Activated naive CD8-positive, alpha-beta T cell treated with anti-CD3 and anti-CD28 coated beads, Interleukin-2, amount 50 U/mL, for 24 hours (primary cell): ENCODE results near the gene RHCE.
"Not testable (repeated sequence)": the region's sequence is repeated elsewhere in the genome, so short reads cannot be mapped to it uniquely, and the experiment has no call there.

Experiments used
- ATAC-seq: fragments of 150-1000 bp; cut with Tn5 transposase; one replicate; pipeline ENCODE4 v1.10.0; 2021
- DNase-seq: peaks from one replicate; pipeline ENCODE4 v3.0.0; 2021
- H3K27ac Mint-ChIP-seq: one replicate; pipeline ENCODE4 v1.8.0; 2021; ENCODE audit warnings: mild to moderate bottlenecking, mixed read lengths
- H3K27me3 Mint-ChIP-seq: one replicate; pipeline ENCODE4 v1.8.0; 2021; ENCODE audit warnings: mixed read lengths
- H3K36me3 Mint-ChIP-seq: one replicate; pipeline ENCODE4 v1.8.0; 2021; ENCODE audit warnings: low read depth, mixed read lengths
- H3K4me1 Mint-ChIP-seq: one replicate; pipeline ENCODE4 v1.8.0; 2021; ENCODE audit warnings: mixed read lengths
- H3K4me3 Mint-ChIP-seq: one replicate; pipeline ENCODE4 v1.8.0; 2021; ENCODE audit warnings: mild to moderate bottlenecking, moderate library complexity, mixed read lengths
- H3K9me3 Mint-ChIP-seq: one replicate; pipeline ENCODE4 v1.8.0; 2021; ENCODE audit warnings: mixed read lengths

The RHCE gene

GRCh38 chr1:25327864-25328790 lies 92.5 kb downstream of the RHCE start:
- not testable (repeated sequence) for H3K4me3 Mint-ChIP-seq, H3K27me3 Mint-ChIP-seq, H3K36me3 Mint-ChIP-seq, H3K9me3 Mint-ChIP-seq, DNase-seq, H3K27ac Mint-ChIP-seq
- ATAC-seq, result peak; percentile 59
- H3K4me1 Mint-ChIP-seq, result peaks cover 12% of the 10 kb centered on the region

GRCh38 chr1:25324407-25324806 lies 96.2 kb downstream of the RHCE start:
- not testable (repeated sequence) for H3K27ac Mint-ChIP-seq, H3K4me3 Mint-ChIP-seq, H3K36me3 Mint-ChIP-seq, H3K4me1 Mint-ChIP-seq, DNase-seq, H3K27me3 Mint-ChIP-seq, H3K9me3 Mint-ChIP-seq, ATAC-seq

DNA sequence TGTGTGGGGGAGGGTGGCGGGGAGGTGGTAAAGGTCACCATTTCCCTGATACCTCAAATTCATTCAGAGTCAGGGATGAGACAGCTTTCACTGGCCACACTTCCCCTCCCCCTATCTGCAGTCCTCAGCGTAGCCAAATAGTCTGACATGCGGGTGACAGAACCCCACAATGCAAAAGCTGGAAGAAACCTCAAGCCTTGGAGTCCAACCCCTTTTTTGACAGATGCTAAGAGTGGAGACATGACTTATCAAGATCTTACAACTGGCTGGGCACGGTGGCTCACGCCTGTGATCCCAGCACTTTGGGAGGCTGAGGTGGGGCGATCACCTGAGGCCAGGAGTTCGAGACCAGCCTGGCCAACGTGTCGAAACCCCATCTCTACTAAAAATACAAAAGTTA lies 98.5 kb downstream of the RHCE start:
- not testable (repeated sequence) for H3K27ac Mint-ChIP-seq, DNase-seq, H3K4me1 Mint-ChIP-seq, H3K9me3 Mint-ChIP-seq, ATAC-seq, H3K4me3 Mint-ChIP-seq, H3K27me3 Mint-ChIP-seq, H3K36me3 Mint-ChIP-seq

GRCh38 chr1:25320314-25320938 lies 100.2 kb downstream of the RHCE start:
- DNase-seq, H3K4me3 Mint-ChIP-seq, H3K36me3 Mint-ChIP-seq, H3K27ac Mint-ChIP-seq, H3K27me3 Mint-ChIP-seq, H3K4me1 Mint-ChIP-seq, H3K9me3 Mint-ChIP-seq, ATAC-seq: not testable (repeated sequence)

GRCh38 chr1:25312806-25313470 lies 107.7 kb downstream of the RHCE start:
- not testable (repeated sequence) for H3K27ac Mint-ChIP-seq, H3K9me3 Mint-ChIP-seq, DNase-seq, H3K27me3 Mint-ChIP-seq, ATAC-seq, H3K4me3 Mint-ChIP-seq, H3K4me1 Mint-ChIP-seq, H3K36me3 Mint-ChIP-seq
